HL-60 (cell line): ENCODE data around the gene ERBB2.

Source experiments
- DNase-seq, 2 experiments: peaks; one replicate each; pipeline ENCODE4 v3.0.0-alpha.2; 2010 to 2020; ENCODE audit warnings: low read depth in 1 of 2, low spot score in 1 of 2
- H3K27ac ChIP-seq: fragments of 250-450 bp; sonication (Bioruptor Pico); replicated peaks from 2 replicates; pipeline ENCODE4 v1.5.1; 2020; ENCODE audit warnings: mild to moderate bottlenecking, moderate library complexity
- H3K27me3 ChIP-seq: fragments of 250-450 bp; sonication (Bioruptor Pico); 2 replicates; pipeline ENCODE4 v1.5.1; 2021; ENCODE audit warnings: mild to moderate bottlenecking, moderate library complexity; ENCODE audit not compliant: insufficient read depth, poor library complexity, severe bottlenecking
- H3K4me3 ChIP-seq: replicated peaks from 2 replicates; pipeline ENCODE4 v1.5.1; 2011; ENCODE audit warnings: mild to moderate bottlenecking, control low read depth, low read length; ENCODE audit not compliant: insufficient read depth
- CTCF ChIP-seq: IDR thresholded peaks from one replicate; pipeline ENCODE4 v1.5.1; 2011; ENCODE audit warnings: low read length, control low read depth, inconsistent platforms; ENCODE audit not compliant: insufficient read depth
- GABPA ChIP-seq: IDR thresholded peaks from 2 replicates; pipeline ENCODE4 v1.6.1; 2012; ENCODE audit warnings: low read depth
- POLR2AphosphoS5 ChIP-seq: IDR thresholded peaks from 2 replicates; pipeline ENCODE4 v1.6.1; 2012; ENCODE audit warnings: low read depth
- REST ChIP-seq: IDR thresholded peaks from 2 replicates; pipeline ENCODE4 v1.6.1; 2012; ENCODE audit warnings: low read depth; ENCODE audit not compliant: insufficient replicate concordance
- SPI1 ChIP-seq: IDR thresholded peaks from 2 replicates; pipeline ENCODE4 v1.6.1; 2012; ENCODE audit warnings: low read depth, mild to moderate bottlenecking, borderline replicate concordance

ERBB2 gene

GRCh38 chr17:39715375-39716072 is 15.7 kb downstream of the ERBB2 start:
- TF ChIP-seq REST (no peak), SPI1 (no peak), GABPA (no peak), POLR2AphosphoS5 (no peak), CTCF (no peak)
- no peak overlapping the region for H3K4me3 ChIP-seq
- no peak overlapping the region for H3K27ac ChIP-seq
- no peak for DNase-seq
- no peaks in the 10 kb centered on the region for H3K27me3 ChIP-seq

- Histone ChIP-seq H3K27me3 (no peaks in the 10 kb centered on the region), H3K4me3 (no peak overlapping the region), H3K27ac (no peak overlapping the region)
- no peak for DNase-seq
- TF ChIP-seq SPI1 (no peak), POLR2AphosphoS5 (no peak), CTCF (no peak), REST (no peak), GABPA (no peak)
Measured at GRCh38 chr17:39716073-39716818, 16.4 kb downstream of the ERBB2 start.

GRCh38 chr17:39716879-39717536 is 17.1 kb downstream of the ERBB2 start:
- Histone ChIP-seq H3K27me3 (no peaks in the 10 kb centered on the region), H3K27ac (no peak overlapping the region), H3K4me3 (no peak overlapping the region)
- no peak for DNase-seq
- TF ChIP-seq CTCF (no peak), SPI1 (no peak), POLR2AphosphoS5 (no peak), REST (no peak), GABPA (no peak)
